ENCODE data around the gene FPR1. TPM values are rescaled to one million over a fixed set of nuclear protein-coding genes. Genes with fewer than 3 reads are reported as not detected.
"Not testable (repeated sequence)": the region's sequence is repeated elsewhere in the genome, so short reads cannot be mapped to it uniquely, and the experiment has no call there.

Gene FPR1
- total and polyA plus RNA-seq, 5 experiments from 2014 or later, result 0.11 to 0.49 TPM; not detected in 3

DNA sequence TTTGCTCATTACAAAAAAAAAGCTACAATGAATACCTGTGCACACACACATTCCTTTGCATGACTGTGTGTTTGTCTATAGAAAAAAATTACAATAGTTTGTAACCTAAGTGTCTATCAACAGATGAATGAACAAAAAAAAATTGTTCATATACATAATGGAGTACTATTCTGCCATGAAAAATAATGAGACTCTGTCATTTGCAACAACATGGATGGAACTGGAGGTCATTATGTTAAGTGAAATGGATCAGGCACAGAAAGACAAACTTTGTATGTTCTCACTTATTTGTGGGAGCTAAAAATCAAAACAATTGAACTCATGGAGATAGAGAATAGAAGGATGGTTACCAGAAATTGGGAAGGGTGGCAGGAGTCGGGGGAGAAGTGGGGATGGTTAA is 24.9 kb upstream of the FPR1 start:
- Mint-ChIP-seq H3K9me3 (peaks cover 0 to 17% (median 0%) of the 10 kb centered on the region in 9 donors), H3K27me3 (peaks cover 44 to 67% (median 60%) of the 10 kb centered on the region in 5 donors)
- H3K4me1 Mint-ChIP-seq, H3K4me3 Mint-ChIP-seq, ATAC-seq, DNase-seq, H3K27ac Mint-ChIP-seq, H3K36me3 Mint-ChIP-seq, POLR2A ChIA-PET: not testable (repeated sequence)

DNA sequence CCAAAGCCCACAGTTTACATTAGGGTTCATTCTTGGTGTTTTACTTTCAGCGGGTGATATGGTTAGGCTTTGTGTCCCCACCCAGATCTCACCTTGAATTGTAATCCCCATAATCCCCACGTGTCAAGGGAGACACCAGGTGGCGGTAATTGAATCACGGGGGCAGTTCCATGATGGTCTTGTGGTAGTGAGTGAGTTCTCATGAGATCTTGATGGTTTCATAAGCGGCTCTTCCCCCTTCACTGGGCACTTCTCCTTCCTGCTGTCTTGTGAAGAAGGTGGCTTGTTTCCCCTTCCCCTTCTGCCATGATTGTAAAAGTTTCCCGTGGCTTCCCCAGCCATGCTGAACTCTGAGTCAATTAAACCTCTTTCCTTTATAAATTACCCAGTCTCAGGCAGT is 21.3 kb upstream of the FPR1 start:
- Mint-ChIP-seq H3K9me3 (peaks cover 0 to 17% (median 0%) of the 10 kb centered on the region in 9 donors), H3K27ac (no peak overlapping the region), H3K4me3 (no peak overlapping the region), H3K27me3 (peaks cover 33 to 75% (median 43%) of the 10 kb centered on the region in 5 donors), H3K36me3 (peaks cover 0 to 8% (median 0%) of the 10 kb centered on the region in 3 donors), H3K4me1 (peaks cover 0 to 6% (median 1%) of the 10 kb centered on the region in 4 donors)
- POLR2A ChIA-PET, result no interaction called here
- ATAC-seq, result no peak
- DNase-seq, result no peak

DNA sequence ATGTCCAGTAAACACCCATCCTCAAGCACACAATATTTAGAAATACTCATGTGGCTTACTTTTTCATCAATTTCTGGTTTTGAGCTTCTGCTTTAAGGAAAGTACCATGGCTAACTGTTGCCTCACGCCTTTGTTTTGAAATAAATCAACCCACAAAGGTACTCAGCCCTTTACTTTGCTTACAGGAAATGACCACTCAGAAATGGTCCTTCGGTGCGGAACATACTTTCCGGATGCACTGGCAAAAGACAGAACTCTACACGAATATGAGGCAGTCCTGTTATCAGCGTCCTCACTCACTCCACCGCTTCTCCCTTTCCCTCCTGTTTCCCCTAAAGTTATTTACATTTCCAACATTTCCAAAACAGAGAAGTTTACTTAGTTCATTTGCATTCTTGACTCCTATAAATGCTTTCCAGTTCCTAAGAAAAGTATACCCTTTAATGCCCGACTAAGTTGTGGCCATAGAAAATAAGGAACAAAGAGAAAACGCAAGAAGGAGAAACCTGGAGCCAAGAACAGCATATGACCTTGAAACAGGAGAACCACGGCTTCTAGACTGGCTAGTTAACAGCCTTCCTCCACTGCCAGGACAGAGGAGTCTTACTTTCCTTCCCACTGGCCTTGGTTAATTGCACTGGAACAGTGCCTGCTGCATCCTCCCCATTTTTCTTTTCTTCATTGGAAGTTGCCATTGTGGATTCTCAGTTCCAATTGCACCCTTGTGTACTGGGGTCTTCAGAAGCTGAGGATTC is 19.9 kb upstream of the FPR1 start:
- Mint-ChIP-seq H3K27ac (no peak overlapping the region), H3K36me3 (peaks cover 0 to 8% (median 0%) of the 10 kb centered on the region in 3 donors), H3K4me3 (no peak overlapping the region), H3K9me3 (peaks cover 0 to 17% (median 0%) of the 10 kb centered on the region in 9 donors), H3K4me1 (peaks cover 0 to 3% (median 0%) of the 10 kb centered on the region in 4 donors), H3K27me3 (peaks cover 27 to 61% (median 34%) of the 10 kb centered on the region in 5 donors)
- ATAC-seq (no peak), DNase-seq (no peak)
- POLR2A ChIA-PET, result interaction anchor here (0.5 kb wide), 1 partner anchor 102 kb away, joined by 4 read pairs; no protein-coding TSS in a partner anchor

DNA sequence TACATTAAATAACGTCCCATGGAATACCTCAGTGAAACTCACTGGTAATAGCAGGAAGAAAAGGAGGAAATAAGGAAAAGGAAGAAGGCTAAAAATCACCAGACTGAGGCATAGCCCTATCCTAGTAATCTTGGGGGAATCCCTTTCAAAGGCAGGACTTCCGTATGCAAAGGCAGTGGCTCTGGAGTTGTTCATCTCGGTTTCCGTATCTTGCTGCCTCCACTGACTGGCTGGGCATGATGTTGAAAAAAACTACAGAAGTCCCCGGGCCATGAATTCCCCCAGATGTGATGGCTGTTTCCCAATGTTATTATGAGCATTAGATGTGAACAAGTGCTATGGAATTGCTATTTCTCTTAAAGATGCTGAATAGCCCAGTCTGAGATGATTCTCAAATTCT is 14.8 kb upstream of the FPR1 start:
- DNase-seq, result no peak
- Mint-ChIP-seq H3K9me3 (peaks cover 0 to 13% (median 0%) of the 10 kb centered on the region in 9 donors), H3K4me3 (no peak overlapping the region), H3K4me1 (peaks cover 0 to under 1% (median 0%) of the 10 kb centered on the region in 4 donors), H3K27ac (no peak overlapping the region), H3K36me3 (peaks cover 2 to 9% (median 4%) of the 10 kb centered on the region in 3 donors), H3K27me3 (peaks cover 18 to 53% (median 35%) of the 10 kb centered on the region in 5 donors)
- no peak for ATAC-seq
- POLR2A ChIA-PET, result no interaction called here

DNA sequence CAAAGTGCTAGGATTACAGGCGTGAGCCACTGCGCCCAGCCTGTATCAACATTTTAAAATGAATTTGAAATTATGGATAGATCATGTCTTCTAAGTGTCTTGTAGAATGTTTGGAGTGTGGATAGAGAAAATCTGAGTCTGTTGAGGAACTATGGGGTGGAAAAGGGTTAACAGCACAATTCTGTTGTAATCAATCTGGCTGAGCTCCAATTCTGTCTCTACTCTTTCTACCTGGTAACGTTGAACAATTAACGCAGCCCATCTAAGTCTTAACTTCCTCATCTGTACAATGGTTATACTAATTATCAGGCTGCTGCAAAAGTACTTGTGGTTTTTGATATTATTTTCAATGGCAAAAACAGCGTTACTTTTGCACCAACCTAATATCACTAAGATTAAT is 13.4 kb upstream of the FPR1 start:
- Mint-ChIP-seq H3K4me3 (no peak overlapping the region), H3K27me3 (peaks cover 17 to 52% (median 32%) of the 10 kb centered on the region in 5 donors), H3K9me3 (peaks cover 0 to 13% (median 0%) of the 10 kb centered on the region in 9 donors), H3K36me3 (peaks cover 1 to 9% (median 5%) of the 10 kb centered on the region in 3 donors), H3K4me1 (no peaks in the 10 kb centered on the region), H3K27ac (no peak overlapping the region)
- ATAC-seq, result no peak
- POLR2A ChIA-PET, result no interaction called here
- no peak for DNase-seq

DNA sequence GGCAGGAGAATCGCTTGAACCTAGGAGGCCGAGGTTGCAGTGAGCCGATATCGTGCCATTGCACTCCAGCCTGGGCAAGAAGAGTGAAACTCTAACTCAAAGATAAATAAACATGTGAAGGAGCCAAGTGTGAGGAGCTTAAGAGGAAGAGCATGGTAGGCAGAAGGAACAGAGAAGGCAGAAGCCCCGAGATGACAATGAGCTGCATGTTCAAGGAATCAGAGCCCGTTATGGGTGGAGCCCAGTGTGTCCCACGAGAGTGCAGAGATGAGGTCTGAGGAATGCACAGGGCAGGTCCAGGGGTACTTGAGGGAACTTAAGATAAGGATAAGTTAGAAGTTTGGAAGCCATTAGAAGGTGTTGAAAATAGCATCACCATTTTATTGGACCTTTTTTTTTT is 10.0 kb upstream of the FPR1 start:
- ATAC-seq (no peak), DNase-seq (no peak)
- Mint-ChIP-seq H3K27ac (peak overlapping the region in 1 of 10 donors; percentile 76), H3K4me3 (no peak overlapping the region), H3K4me1 (no peaks in the 10 kb centered on the region), H3K9me3 (peaks cover 0 to 18% (median 6%) of the 10 kb centered on the region in 9 donors), H3K36me3 (peaks cover 1 to 9% (median 5%) of the 10 kb centered on the region in 3 donors), H3K27me3 (peaks cover 14 to 46% (median 32%) of the 10 kb centered on the region in 5 donors)
- POLR2A ChIA-PET, result no interaction called here

DNA sequence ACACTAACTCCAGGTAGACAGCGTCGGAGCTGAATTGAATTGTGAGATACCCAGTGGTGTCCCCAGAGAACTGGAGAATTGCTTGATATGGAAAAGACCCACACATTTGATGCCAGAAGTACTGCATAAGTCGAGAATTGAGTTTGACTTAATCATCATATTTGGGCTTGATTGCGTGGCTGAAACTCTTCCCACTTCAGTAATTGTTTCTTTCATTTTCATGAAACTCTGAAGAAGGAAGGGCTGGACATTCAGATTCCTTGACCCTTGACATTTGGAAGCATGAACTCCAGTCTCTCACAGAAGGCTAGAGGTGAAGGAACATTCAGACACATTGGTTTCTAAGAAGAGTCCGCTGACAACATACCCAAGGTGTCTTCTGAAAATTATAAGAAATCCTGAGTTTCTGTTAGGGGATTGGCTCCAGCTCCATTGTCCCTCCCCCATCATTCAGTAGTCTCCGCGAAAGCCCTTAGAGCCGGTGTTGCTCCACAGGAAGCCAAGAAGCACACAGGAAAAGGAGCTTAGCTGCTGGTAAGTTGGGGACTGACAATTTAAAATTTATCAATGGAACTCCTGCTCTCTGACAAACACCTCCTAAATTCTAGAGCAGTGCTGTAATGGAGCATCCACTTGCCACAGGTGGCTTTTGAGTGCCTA is 9.1 kb upstream of the FPR1 start, which contains the start of gene FPR2:
TSS of gene FPR2 (plus strand) at position 484 of the 660 bp plus-strand sequence. CDS start 7,479 bp downstream, outside the sequence.
- no peak for ATAC-seq
- H3K4me1 Mint-ChIP-seq, result no peaks in the 10 kb centered on the region
- no peak for DNase-seq
- peaks cover 14 to 54% (median 35%) of the 10 kb centered on the region in 5 donors for H3K27me3 Mint-ChIP-seq
- H3K4me3 Mint-ChIP-seq, result peak within 1 kb of the TSS in 1 of 10 donors; percentile 28
- peak within 1 kb of the TSS in 1 of 10 donors; percentile 76 for H3K27ac Mint-ChIP-seq
- POLR2A ChIA-PET, result no interaction called here
- H3K36me3 Mint-ChIP-seq, result peaks cover 0 to 11% (median 5%) of the 10 kb centered on the region in 3 donors
- peaks cover 0 to 19% (median 6%) of the 10 kb centered on the region in 9 donors for H3K9me3 Mint-ChIP-seq

DNA sequence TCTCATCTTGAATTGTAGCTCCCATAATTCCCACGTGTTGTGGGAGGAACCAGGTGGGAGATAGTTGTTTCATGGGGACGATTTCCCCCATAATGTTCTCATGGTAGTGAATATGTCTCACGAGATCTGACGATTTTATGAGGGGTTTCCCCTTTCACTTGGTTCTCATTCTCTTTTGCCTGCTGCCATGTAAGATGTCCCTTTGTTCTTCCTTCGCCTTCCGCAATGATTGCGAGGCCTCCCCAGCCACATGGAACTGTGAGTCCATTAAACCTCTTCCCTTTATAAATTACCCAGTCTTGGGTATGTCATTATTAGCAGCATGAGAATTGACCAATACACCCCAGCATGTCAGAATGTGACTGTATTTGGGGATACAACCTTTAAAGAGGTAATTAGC is 3.9 kb upstream of the FPR1 start:
- H3K4me3 Mint-ChIP-seq, result no peak overlapping the region
- DNase-seq (no peak), ATAC-seq (no peak)
- H3K36me3 Mint-ChIP-seq, result peaks cover 0 to 8% (median 0%) of the 10 kb centered on the region in 3 donors
- no peak overlapping the region for H3K27ac Mint-ChIP-seq
- POLR2A ChIA-PET, result no interaction called here
- H3K9me3 Mint-ChIP-seq, result peaks cover 0 to 23% (median 11%) of the 10 kb centered on the region in 9 donors
- peaks cover 8 to 35% (median 12%) of the 10 kb centered on the region in 5 donors for H3K27me3 Mint-ChIP-seq
- H3K4me1 Mint-ChIP-seq, result peaks cover 0 to 5% (median 0%) of the 10 kb centered on the region in 4 donors

DNA sequence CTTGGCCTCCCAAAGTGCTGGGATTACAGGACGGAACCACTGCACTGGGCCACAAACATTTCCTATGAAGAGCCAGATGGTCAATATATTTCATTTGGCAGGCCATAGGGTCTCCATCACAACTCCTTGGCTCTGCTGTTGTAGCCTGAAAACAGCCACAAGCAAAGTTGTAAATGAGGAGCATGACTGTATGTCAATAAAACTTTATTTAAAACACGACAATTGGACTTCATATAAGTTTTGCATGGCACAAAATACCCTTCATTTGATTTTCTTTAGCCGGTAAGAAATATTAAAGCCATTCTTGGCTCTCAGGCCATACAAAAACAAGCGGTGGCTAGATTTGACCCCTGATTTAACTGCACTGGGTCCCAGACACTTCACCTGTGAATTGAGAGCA is 3.1 kb upstream of the FPR1 start:
- POLR2A ChIA-PET, result no interaction called here

DNA sequence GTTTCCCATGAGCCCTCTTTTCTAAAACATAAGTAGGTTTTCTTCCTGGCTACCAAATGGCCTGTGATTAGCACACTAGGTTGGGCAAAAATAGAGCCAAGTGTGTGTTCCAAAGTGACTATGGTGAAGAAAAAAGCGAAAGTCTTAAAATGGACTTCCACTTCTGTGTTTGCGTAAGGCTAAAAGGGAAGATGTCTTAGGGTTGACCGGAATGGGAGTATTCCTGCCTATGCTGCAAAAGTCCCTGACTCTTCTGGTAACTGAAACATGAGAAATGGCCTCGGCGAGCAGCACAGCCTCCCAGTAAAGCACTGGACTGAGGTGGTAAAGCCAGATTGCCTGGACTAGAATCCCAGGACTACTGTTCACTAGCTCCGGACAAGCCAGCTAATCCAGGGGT is 2.4 kb upstream of the FPR1 start:
- no peak for DNase-seq
- Mint-ChIP-seq H3K4me3 (no peak overlapping the region), H3K4me1 (peaks cover 0 to 5% (median 0%) of the 10 kb centered on the region in 4 donors), H3K27me3 (peaks cover 6 to 35% (median 11%) of the 10 kb centered on the region in 5 donors), H3K36me3 (peaks cover 0 to 11% (median 0%) of the 10 kb centered on the region in 3 donors), H3K9me3 (peaks cover 0 to 18% (median 6%) of the 10 kb centered on the region in 9 donors), H3K27ac (no peak overlapping the region)
- POLR2A ChIA-PET, result no interaction called here
- no peak for ATAC-seq

More for the DNA sequence above, 3.1 kb upstream of the FPR1 start:
- DNase-seq (no peak), ATAC-seq (no peak)
- Mint-ChIP-seq H3K4me1 (peaks cover 0 to 5% (median 0%) of the 10 kb centered on the region in 4 donors), H3K4me3 (no peak overlapping the region), H3K27ac (no peak overlapping the region), H3K9me3 (peaks cover 0 to 21% (median 7%) of the 10 kb centered on the region in 9 donors), H3K27me3 (peaks cover 6 to 35% (median 11%) of the 10 kb centered on the region in 5 donors), H3K36me3 (peaks cover 0 to 8% (median 0%) of the 10 kb centered on the region in 3 donors)

DNA sequence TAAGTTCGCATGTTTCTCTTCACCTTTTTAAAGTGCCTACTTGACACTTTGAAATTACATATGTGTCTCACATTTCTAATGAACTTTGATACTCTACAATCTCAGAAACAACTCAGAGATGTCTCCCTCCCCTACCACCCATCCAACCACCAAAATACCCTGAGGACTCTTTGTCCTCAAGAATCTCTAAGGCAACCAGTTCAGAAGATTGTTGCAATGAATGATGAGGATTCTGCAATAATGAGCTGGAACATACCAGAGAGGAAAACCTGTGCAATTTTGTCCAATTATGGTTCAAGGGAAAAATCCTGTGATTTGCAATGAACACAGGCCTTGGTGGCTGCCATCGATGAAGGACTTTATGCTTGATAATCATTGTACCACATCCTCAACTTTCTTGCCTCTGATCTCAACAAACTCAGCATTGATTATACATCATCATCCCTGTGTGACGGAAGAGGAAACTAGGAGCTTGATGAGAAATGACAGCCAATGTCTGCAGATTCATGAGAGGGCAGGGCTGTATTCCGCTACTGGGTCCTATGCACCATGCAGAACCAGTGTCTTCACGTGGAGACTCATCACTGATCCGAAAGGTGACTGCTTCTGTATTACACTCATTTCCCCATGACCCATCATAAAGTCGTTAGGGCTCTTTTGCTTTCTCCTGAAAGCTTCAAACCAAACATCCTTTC is 1.1 kb downstream of the FPR1 start:
- ATAC-seq (no peak), DNase-seq (no peak)
- Mint-ChIP-seq H3K9me3 (peaks cover 0 to 22% (median 5%) of the 10 kb centered on the region in 9 donors), H3K36me3 (peaks cover 0 to 12% (median 0%) of the 10 kb centered on the region in 3 donors), H3K4me3 (peak overlapping the region in 1 of 10 donors; percentile 59), H3K4me1 (peaks cover 0 to 5% (median 0%) of the 10 kb centered on the region in 4 donors), H3K27me3 (peaks cover 2 to 33% (median 9%) of the 10 kb centered on the region in 5 donors), H3K27ac (no peak overlapping the region)
- POLR2A ChIA-PET, result no interaction called here

DNA sequence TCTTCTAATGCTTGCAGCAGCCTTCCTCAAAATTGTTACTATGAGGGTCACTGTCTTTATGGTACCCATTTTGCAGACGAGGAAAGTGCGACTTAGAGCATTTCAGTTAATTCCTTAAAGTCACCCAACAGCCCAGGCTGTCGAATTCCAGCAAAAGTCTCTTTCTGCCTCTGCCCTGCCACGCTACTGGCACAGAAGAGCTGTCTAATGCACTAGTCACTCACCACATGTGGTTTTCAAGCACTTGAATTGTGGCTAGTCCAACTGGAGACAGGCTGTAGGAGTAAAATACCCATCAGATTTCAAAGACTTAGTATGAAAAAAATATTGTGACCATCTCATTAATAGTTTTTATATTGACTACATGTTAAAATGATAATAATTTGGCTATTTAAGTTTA is 1.7 kb downstream of the FPR1 start:
- DNase-seq (no peak), ATAC-seq (no peak)
- Mint-ChIP-seq H3K27ac (no peak overlapping the region), H3K9me3 (peaks cover 0 to 16% (median 4%) of the 10 kb centered on the region in 9 donors), H3K4me3 (no peak overlapping the region), H3K36me3 (peaks cover 0 to 8% (median 0%) of the 10 kb centered on the region in 3 donors), H3K4me1 (peaks cover 0 to 5% (median 0%) of the 10 kb centered on the region in 4 donors), H3K27me3 (peaks cover 4 to 28% (median 9%) of the 10 kb centered on the region in 5 donors)
- POLR2A ChIA-PET, result no interaction called here

Data from naive thymus-derived CD8-positive, alpha-beta T cell (primary cell).